NK-92 (cell line): Measurements from ENCODE around the gene PTPN22.

Experiments used
- DNase-seq: peaks from one replicate; lab custom pipeline; 2025; ENCODE audit not compliant: unreplicated experiment; lab: John Stamatoyannopoulos, UW

The PTPN22 gene

GRCh38 chr1:113765306-113766230, 105.9 kb downstream of the PTPN22 start:
- no peak for DNase-seq
